Activated naive CD4-positive, alpha-beta T cell treated with anti-CD3 and anti-CD28 coated beads for 36 hours (primary cell): ENCODE results near the gene HOXB9. TPM values are rescaled to one million over a fixed set of nuclear protein-coding genes. Genes with fewer than 3 reads are reported as not detected.

Source experiments
- microRNA-seq: library from miRNA; unstranded; fragments of <30 nt; microRNA quantifications from one replicate; pipeline ENCODE4 v1.2.0, GENCODE V29; 2022; ENCODE audit warnings: borderline microRNAs expressed, borderline replicate concordance
- total RNA-seq, 2 experiments: library from RNA; stranded (reverse); gene quantifications; one replicate each; pipeline ENCODE4 v1.2.3, GENCODE V29; 2021

Gene HOXB9
- total RNA-seq, 2 experiments from 2014 or later = 6.7 to 6.9 TPM

Small RNAs within 50 kb of the gene (microRNA-seq; reads per million reads assigned to microRNA genes)
- gene MIR196A1 = not detected

Other genes with a start within 250 kb of the HOXB9 start
- gene SKAP1, start 196.1 kb downstream of the HOXB9 start, total RNA-seq = 10 to 100 TPM; 60.3 to 60.5 TPM
- not detected for gene HOXB1, start 95.3 kb downstream of the HOXB9 start, total RNA-seq
- 10 to 100 TPM; 15.6 to 18.2 TPM for gene HOXB2, start 81.2 kb downstream of the HOXB9 start, total RNA-seq
- 1 to 10 TPM; 2.3 to 2.5 TPM for gene HOXB4, start 48.0 kb downstream of the HOXB9 start, total RNA-seq
- 1 to 10 TPM; 2.0 TPM for gene HOXB3, start 36.1 kb downstream of the HOXB9 start, total RNA-seq
- gene HOXB5, start 32.6 kb downstream of the HOXB9 start, total RNA-seq = not detected
- gene HOXB6, start 21.4 kb downstream of the HOXB9 start, total RNA-seq = not detected
- under 1 TPM in 1 of 2 experiments, not detected in 1; 0.29 TPM for gene HOXB7, start 15.3 kb downstream of the HOXB9 start, total RNA-seq
- not detected for gene HOXB8, start 11.1 kb downstream of the HOXB9 start, total RNA-seq
- gene PRAC1, start 96.2 kb upstream of the HOXB9 start, total RNA-seq = not detected
- gene PRAC2, start 96.8 kb upstream of the HOXB9 start, total RNA-seq = not detected
- not detected for gene HOXB13, start 102.4 kb upstream of the HOXB9 start, total RNA-seq
- not detected for gene TTLL6, start 190.9 kb upstream of the HOXB9 start, total RNA-seq
- 10 to 100 TPM; 78.2 to 80.3 TPM for gene CALCOCO2, start 204.7 kb upstream of the HOXB9 start, total RNA-seq